Tibial artery (tissue), 4 donors: Measurements from ENCODE around the gene SMIM14.
A peak's percentile ranks its signal among the peaks of the same experiment; 100 is the strongest.
"Not testable (repeated sequence)": the region's sequence is repeated elsewhere in the genome, so short reads cannot be mapped to it uniquely, and the experiment has no call there.

Experiments used
- DNase-seq, 2 donors: peaks; one replicate each; pipeline ENCODE4 v3.0.0-alpha.2; 2019
- H3K27ac ChIP-seq, 2 donors: fragments of 200-600 bp; sonication (generic) in 1 of 2; 1 replicate in 1 of 2; 2 replicates in 1 of 2; pipeline ENCODE4 v1.5.1; 2018 to 2019; ENCODE audit warnings: mild to moderate bottlenecking in 1 of 2
- H3K27me3 ChIP-seq, 2 donors: fragments of 200-600 bp; sonication (generic) in 1 of 2; one replicate each; pipeline versions ENCODE4 v1.5.1 to v1.6.0; 2016 to 2019
- H3K36me3 ChIP-seq, 3 donors: fragments of 200-600 bp; sonication (generic) in 2 of 3; one replicate each; pipeline ENCODE4 v1.5.1; 2016 to 2019; ENCODE audit warnings: mild to moderate bottlenecking in 2 of 3
- H3K4me1 ChIP-seq, 4 donors: fragments of 200-600 bp; sonication (generic) in 2 of 4; 1 replicate in 3 of 4; 2 replicates in 1 of 4; pipeline ENCODE4 v1.5.1; 2016 to 2019
- H3K4me3 ChIP-seq, 2 donors: fragments of 200-600 bp; sonication (generic) in 1 of 2; 1 replicate in 1 of 2; 2 replicates in 1 of 2; pipeline ENCODE4 v1.5.1; 2018 to 2019; ENCODE audit warnings: mild to moderate bottlenecking in 2 of 2
- H3K9me3 ChIP-seq, 3 donors: fragments of 200-600 bp; sonication (generic) in 1 of 3; one replicate each; pipeline ENCODE4 v1.5.1; 2016 to 2019
- CTCF ChIP-seq, 2 experiments: fragments of 200-600 bp in 1 of 2; fragments of 450-650 bp in 1 of 2; IDR thresholded peaks; one replicate each; pipeline ENCODE4 v1.5.1; 2017 to 2019; ENCODE audit warnings: antibody characterized with exemption in 2 of 2, mild to moderate bottlenecking in 1 of 2, moderate library complexity in 1 of 2
- intact Hi-C: fragments of 100-400 bp; cut with DNase I; formaldehyde crosslinking; loops from one replicate; pipeline ENCODE4 v1.15.0; 2023; ENCODE audit warnings: low total_unique reads

SMIM14 gene

GRCh38 chr4:39638354-39639239 lies at the start of gene SMIM14:
Gene SMIM14 (minus strand): TSS chr4:39638865. CDS start chr4:39605145, 33,720 bp downstream.
- peak within 1 kb of the TSS; percentile 72 to 96 for H3K4me3 ChIP-seq
- H3K9me3 ChIP-seq: no peaks in the 10 kb centered on the region
- H3K4me1 ChIP-seq: peaks cover 0 to 26% (median 15%) of the 10 kb centered on the region in 4 donors
- no peaks in the 10 kb centered on the region for H3K27me3 ChIP-seq
- peak; percentile 98 to 99 for DNase-seq
- H3K36me3 ChIP-seq: peaks cover 0 to 4% (median 0%) of the 10 kb centered on the region in 3 donors
- TF ChIP-seq CTCF (IDR thresholded peaks at IDR 0.05): peak; percentile 27 to 45
- intact Hi-C loops: loop anchor here (2.0 kb wide), 1 partner anchor 112 kb away; the partner anchor contains the start of gene UGDH
- peak within 1 kb of the TSS; percentile 91 to 99 for H3K27ac ChIP-seq

DNA sequence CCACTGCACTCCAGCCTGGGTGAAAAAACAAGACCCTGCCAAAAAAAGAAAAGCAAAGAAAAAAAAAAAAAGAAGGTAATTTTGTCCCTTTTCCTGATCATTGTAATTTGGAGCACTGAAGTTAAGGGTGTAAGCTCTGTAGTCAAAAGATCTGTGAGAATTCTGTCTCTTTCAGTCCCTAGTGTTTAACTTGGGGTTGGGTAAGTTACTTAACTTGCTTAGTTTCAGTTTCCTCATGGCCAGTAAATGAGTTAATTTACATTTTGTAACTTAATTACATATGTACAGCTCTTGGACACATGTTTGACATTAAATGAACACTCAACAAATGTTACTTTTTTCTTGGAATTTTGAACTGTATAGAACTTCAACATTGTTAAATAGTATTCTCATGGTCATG lies 48.3 kb upstream of the SMIM14 start:
- TF ChIP-seq CTCF (IDR thresholded peaks at IDR 0.05): no peak
- DNase-seq: no peak
- Histone ChIP-seq H3K36me3 (no peaks in the 10 kb centered on the region), H3K27me3 (no peaks in the 10 kb centered on the region), H3K4me1 (no peaks in the 10 kb centered on the region), H3K4me3 (no peak overlapping the region), H3K27ac (no peak overlapping the region), H3K9me3 (no peaks in the 10 kb centered on the region)
- intact Hi-C loops: no loop called here

GRCh38 chr4:39685990-39686389 lies 47.3 kb upstream of the SMIM14 start:
- Histone ChIP-seq H3K4me1 (no peaks in the 10 kb centered on the region), H3K9me3 (no peaks in the 10 kb centered on the region), H3K36me3 (no peaks in the 10 kb centered on the region), H3K27me3 (no peaks in the 10 kb centered on the region), H3K4me3 (no peak overlapping the region), H3K27ac (no peak overlapping the region)
- intact Hi-C loops: no loop called here
- no peak for DNase-seq
- TF ChIP-seq CTCF (IDR thresholded peaks at IDR 0.05): no peak

- no peak overlapping the region for H3K27ac ChIP-seq
- H3K27me3 ChIP-seq: no peaks in the 10 kb centered on the region
- no peaks in the 10 kb centered on the region for H3K9me3 ChIP-seq
- TF ChIP-seq CTCF (IDR thresholded peaks at IDR 0.05): no peak
- H3K4me3 ChIP-seq: no peak overlapping the region
- H3K4me1 ChIP-seq: no peaks in the 10 kb centered on the region
- DNase-seq: no peak
- H3K36me3 ChIP-seq: no peaks in the 10 kb centered on the region
- intact Hi-C loops: no loop called here
Observed at GRCh38 chr4:39682138-39682537, 43.5 kb upstream of the SMIM14 start.

- H3K4me1 ChIP-seq, H3K36me3 ChIP-seq, H3K27ac ChIP-seq, DNase-seq, H3K4me3 ChIP-seq, H3K27me3 ChIP-seq, H3K9me3 ChIP-seq, intact Hi-C loops: not testable (repeated sequence)
Observed at GRCh38 chr4:39681003-39681402, 42.3 kb upstream of the SMIM14 start.

DNA sequence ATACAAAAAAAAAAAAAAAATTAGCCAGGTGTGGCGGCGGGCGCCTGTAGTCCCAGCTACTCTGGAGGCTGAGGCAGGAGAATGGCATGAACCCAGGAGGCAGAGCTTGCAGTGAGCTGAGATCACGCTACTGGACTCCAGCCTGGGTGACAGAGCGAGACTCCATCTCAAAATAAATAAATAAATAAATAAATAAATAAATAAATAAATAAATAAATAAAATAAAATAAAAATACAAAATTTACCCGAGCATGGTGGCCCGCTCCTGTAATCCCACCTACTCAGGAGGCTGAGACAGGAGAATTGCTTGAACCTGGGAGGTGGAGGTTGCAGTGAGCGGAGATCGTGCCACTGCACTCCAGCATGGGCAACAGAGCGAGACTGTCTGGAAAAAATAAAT lies 37.0 kb upstream of the SMIM14 start:
- H3K27me3 ChIP-seq, H3K4me1 ChIP-seq, intact Hi-C loops, H3K36me3 ChIP-seq, DNase-seq, H3K4me3 ChIP-seq, H3K27ac ChIP-seq, H3K9me3 ChIP-seq: not testable (repeated sequence)

DNA sequence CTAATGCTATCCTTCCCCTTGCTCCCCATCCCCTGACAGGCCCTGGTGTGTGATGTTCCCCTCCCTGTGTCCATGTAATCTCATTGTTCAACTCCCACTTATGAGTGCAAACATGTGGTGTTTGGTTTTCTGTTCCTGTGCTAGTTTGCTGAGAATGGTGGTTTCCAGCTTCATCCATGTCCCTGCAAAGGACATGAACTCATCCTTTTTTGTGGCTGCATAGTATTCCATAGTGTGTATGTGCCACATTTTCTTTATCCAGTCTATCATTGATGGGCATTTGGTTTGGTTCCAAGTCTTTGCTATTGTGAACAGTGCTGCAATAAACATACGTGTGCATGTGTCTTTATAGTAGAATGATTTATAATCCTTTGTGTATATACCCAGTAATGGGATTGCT lies 31.6 kb upstream of the SMIM14 start:
- intact Hi-C loops, H3K4me1 ChIP-seq, H3K4me3 ChIP-seq, DNase-seq, H3K27me3 ChIP-seq, H3K9me3 ChIP-seq, H3K27ac ChIP-seq, H3K36me3 ChIP-seq: not testable (repeated sequence)
